T-helper 1 cell treated with Interleukin-12 subunit alpha and Interleukin-12 subunit beta and Interleukin-4 antibody, amounts not matched to agents 30 μg/mL and 1 μg/mL, for 36 hours (primary cell): ENCODE data around the gene ZNF709.
"Not testable (repeated sequence)": the region's sequence is repeated elsewhere in the genome, so short reads cannot be mapped to it uniquely, and the experiment has no call there.

ENCODE experiments used
- H3K27ac Mint-ChIP-seq: one replicate; pipeline ENCODE4 v1.8.0; 2021; ENCODE audit warnings: mild to moderate bottlenecking, mixed read lengths
- H3K27me3 Mint-ChIP-seq: one replicate; pipeline ENCODE4 v1.8.0; 2021; ENCODE audit warnings: low read depth, mixed read lengths
- H3K36me3 Mint-ChIP-seq: one replicate; pipeline ENCODE4 v1.8.0; 2021; ENCODE audit warnings: low read depth, mixed read lengths
- H3K4me1 Mint-ChIP-seq: one replicate; pipeline ENCODE4 v1.8.0; 2021; ENCODE audit warnings: low read depth, mixed read lengths
- H3K4me3 Mint-ChIP-seq: one replicate; pipeline ENCODE4 v1.8.0; 2021; ENCODE audit warnings: mild to moderate bottlenecking, moderate library complexity, mixed read lengths
- H3K9me3 Mint-ChIP-seq: one replicate; pipeline ENCODE4 v1.8.0; 2021; ENCODE audit warnings: mixed read lengths

ZNF709 gene

DNA sequence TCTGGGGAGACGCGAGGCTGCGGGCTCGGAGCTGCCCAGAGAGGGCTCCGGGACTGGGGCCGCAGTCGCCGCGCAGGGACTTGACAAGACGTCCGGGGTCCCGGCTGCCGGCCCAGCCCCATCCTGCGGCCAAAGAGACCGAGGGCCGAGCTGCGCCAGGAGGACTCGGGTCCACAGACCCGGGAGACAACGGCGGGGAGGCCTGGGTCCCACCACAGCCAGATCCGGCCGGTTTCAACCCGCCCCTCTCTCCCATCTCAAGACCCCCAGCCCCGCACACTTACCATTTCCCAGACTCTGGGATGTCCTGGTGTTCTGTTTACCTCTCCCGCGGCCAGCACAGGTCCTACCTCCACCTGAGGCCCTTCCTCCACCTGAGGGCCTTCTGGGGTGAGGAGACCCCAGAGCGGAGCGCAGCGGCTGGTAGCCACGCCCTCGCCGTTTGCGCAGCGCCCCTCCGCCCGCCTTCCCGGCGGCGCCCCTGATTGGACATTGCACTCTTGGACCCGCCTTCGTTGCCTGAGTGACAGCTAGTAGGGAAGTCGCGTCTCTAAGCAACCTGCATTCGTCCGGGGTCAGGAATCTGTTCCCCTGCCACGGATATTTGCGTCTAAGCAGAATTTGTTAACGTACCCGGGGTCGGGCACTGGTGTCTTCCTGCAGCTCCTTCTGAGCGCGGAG is at the start of gene ZNF709:
TSS of gene ZNF709 (minus strand) at position 446 of the 681 bp plus-strand sequence. CDS start at position 287, 159 bp downstream.
- H3K27ac Mint-ChIP-seq, result peak within 1 kb of the TSS; percentile 64
- no peaks in the 10 kb centered on the region for H3K27me3 Mint-ChIP-seq
- H3K4me1 Mint-ChIP-seq, result peaks cover 18% of the 10 kb centered on the region

GRCh38 chr19:12527034-12527836 is 42.6 kb upstream of the ZNF709 start:
- peaks cover 78% of the 10 kb centered on the region for H3K36me3 Mint-ChIP-seq
- H3K27me3 Mint-ChIP-seq, result no peaks in the 10 kb centered on the region
- no peaks in the 10 kb centered on the region for H3K4me1 Mint-ChIP-seq
- peaks cover 83% of the 10 kb centered on the region for H3K9me3 Mint-ChIP-seq
- no peak overlapping the region for H3K4me3 Mint-ChIP-seq
- no peak overlapping the region for H3K27ac Mint-ChIP-seq

More for the DNA sequence above, at the start of gene ZNF709:
- H3K9me3 Mint-ChIP-seq, result peaks cover 9% of the 10 kb centered on the region
- peak within 1 kb of the TSS; percentile 86 for H3K4me3 Mint-ChIP-seq
- peaks cover 4% of the 10 kb centered on the region for H3K36me3 Mint-ChIP-seq

DNA sequence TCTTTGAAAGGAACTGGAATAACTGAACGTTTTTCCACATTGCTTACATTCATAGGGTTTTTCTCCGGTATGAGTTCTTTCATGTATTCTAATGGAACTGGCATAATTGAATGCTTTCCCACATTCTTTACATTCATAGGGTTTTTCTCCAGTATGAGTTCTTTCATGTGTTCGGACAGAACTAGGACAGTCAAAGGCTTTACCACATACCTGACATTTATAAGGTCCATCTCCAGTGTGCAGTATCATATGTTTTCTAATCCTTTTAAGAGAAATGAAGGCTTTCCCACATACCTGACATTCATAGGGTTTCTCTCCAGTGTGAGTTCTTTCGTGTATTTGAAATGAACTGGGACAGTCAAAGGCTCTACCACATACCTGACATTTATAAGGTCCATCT is 41.9 kb upstream of the ZNF709 start:
- no peaks in the 10 kb centered on the region for H3K4me1 Mint-ChIP-seq
- H3K4me3 Mint-ChIP-seq, result no peak overlapping the region
- no peak overlapping the region for H3K27ac Mint-ChIP-seq
- no peaks in the 10 kb centered on the region for H3K27me3 Mint-ChIP-seq
- H3K36me3 Mint-ChIP-seq, result peaks cover 78% of the 10 kb centered on the region
- peaks cover 84% of the 10 kb centered on the region for H3K9me3 Mint-ChIP-seq

- no peaks in the 10 kb centered on the region for H3K4me1 Mint-ChIP-seq
- H3K27me3 Mint-ChIP-seq, result no peaks in the 10 kb centered on the region
- H3K4me3 Mint-ChIP-seq, result no peak overlapping the region
- H3K36me3 Mint-ChIP-seq, result peaks cover 48% of the 10 kb centered on the region
- H3K27ac Mint-ChIP-seq, result no peak overlapping the region
- H3K9me3 Mint-ChIP-seq, result peaks cover 72% of the 10 kb centered on the region
Observed at GRCh38 chr19:12521996-12522395, 37.4 kb upstream of the ZNF709 start.

DNA sequence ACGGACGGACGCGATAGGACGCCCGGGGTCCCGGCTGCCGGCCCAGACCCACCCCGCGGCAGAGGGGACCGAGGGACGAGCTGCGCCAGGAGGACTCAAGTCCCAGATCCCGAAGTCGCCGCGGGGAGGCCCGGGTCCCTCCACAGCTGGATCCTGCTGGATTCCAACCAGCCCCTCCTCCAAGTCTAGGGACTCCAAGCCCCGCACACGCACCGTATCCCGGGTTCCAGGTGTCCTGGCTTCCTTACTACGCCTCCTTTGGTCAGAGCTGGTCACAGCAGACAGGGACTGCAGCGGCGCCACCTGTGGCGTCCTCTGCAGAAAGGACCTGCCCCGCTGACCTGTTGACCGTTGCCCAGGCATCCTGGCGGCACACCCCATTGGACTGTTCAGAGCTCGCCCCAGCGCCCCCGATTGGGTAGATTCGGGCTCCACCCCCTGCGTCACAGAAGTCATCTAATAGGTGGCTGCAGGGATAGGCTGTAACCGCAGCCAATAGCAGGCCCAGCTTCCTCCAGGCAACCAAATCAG is 29.0 kb upstream of the ZNF709 start:
- Mint-ChIP-seq H3K36me3 (peaks cover 3% of the 10 kb centered on the region), H3K4me3 (no peak overlapping the region), H3K9me3 (peaks cover 57% of the 10 kb centered on the region), H3K4me1 (no peaks in the 10 kb centered on the region), H3K27ac (no peak overlapping the region), H3K27me3 (no peaks in the 10 kb centered on the region)

DNA sequence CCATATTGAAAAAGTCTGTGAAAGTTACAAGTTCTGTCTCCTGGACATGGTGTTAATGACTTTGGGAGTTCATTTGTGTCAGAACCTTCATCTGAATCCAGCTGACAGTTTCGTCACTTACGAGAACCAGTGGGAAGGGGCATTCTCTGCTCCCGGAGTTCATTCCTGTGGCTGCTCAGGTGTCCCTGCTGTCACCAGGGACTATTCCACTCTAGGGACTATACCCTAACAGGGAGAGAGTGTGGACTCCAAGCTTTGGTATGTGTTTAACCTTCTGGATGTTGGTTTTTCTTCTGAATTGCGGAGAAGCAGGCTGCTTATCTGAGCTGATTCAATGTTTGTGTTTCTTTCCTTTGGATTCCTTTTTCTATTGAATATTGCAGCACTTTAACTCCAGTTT is 12.4 kb upstream of the ZNF709 start:
- Mint-ChIP-seq H3K4me3 (no peak overlapping the region), H3K9me3 (peaks cover 25% of the 10 kb centered on the region), H3K36me3 (no peaks in the 10 kb centered on the region), H3K4me1 (peaks cover 6% of the 10 kb centered on the region), H3K27me3 (no peaks in the 10 kb centered on the region), H3K27ac (no peak overlapping the region)

- Mint-ChIP-seq H3K27ac (no peak overlapping the region), H3K9me3 (peaks cover 28% of the 10 kb centered on the region), H3K4me1 (peaks cover 6% of the 10 kb centered on the region), H3K4me3 (no peak overlapping the region), H3K36me3 (no peaks in the 10 kb centered on the region), H3K27me3 (no peaks in the 10 kb centered on the region)
Observed at GRCh38 chr19:12496480-12496879, 11.9 kb upstream of the ZNF709 start.

DNA sequence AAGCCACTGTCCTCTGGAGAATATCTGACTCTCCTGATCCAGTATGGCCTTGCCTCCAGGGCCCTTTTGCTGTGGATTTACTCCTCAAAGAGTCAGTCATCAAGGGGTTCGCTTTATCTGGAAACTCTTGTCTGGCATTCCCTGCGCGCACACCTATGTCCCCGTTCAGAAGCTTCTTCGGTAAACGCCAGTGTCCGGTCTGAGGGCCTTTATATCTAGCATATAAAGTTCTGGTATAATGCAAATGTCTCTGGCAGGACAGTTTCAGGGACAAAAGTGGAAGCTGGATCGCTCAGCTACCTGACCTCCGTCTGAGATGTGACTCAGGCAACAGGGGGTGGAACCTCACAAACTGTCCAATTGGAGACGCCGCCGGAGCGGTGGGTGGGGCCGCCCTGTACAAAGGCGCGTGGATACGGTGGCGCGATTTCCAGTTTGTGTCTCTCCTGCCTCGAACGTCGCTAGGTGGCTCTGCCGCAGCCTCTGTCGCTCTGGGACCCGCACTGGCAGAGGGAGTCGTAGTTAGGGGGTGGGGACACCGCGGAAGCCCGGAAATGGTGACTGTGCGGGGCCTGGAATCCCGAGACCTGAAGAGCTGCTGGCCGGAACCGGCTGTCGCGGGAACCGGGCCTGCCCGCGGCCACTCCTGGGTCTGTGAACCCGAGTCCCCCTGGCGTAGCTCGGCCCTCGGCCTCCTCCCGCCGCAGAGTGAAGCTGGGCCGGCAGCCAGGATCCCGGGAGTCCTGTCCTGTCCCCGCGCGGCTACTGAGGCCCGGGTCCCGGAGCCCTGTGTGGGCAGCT is 10.6 kb upstream of the ZNF709 start:
- Mint-ChIP-seq H3K4me3 (peak overlapping the region; percentile 76), H3K27me3 (no peaks in the 10 kb centered on the region), H3K9me3 (peaks cover 28% of the 10 kb centered on the region), H3K36me3 (no peaks in the 10 kb centered on the region), H3K4me1 (peaks cover 6% of the 10 kb centered on the region), H3K27ac (peak overlapping the region; percentile 71)

DNA sequence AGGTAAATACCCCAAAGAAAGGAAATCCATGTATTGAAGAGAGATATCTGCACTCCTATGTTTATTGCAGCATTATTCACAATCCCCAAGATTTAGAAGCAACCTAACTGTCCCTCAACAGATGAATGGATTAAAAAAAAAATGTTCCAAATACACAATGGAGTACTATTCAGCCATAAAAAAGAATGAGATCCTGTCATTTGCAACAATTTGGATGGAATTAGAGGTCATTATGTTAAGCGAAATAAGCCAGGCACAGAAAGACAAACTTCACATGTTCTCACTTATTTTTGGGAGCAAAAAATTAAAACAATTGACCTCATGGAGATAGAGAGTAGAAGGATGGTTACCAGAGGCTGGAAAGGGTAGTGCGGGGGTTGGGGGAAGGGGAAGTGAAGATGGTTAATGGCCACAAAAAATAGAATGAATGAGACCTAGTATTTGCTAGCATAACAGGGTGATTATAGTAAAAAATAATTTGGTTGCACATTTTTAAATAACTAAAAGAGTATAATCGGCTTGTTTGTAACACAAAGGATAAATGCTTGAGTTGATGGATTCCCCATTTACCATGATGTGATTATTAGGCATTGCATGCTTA is 9.7 kb upstream of the ZNF709 start:
- H3K9me3 Mint-ChIP-seq, result peaks cover 28% of the 10 kb centered on the region
- H3K4me1 Mint-ChIP-seq, result peaks cover 6% of the 10 kb centered on the region
- H3K36me3 Mint-ChIP-seq, result no peaks in the 10 kb centered on the region
- H3K27me3 Mint-ChIP-seq, result no peaks in the 10 kb centered on the region
- no peak overlapping the region for H3K4me3 Mint-ChIP-seq
- H3K27ac Mint-ChIP-seq, result no peak overlapping the region

GRCh38 chr19:12486265-12486783 is 1.7 kb upstream of the ZNF709 start:
- not testable (repeated sequence) for H3K27me3 Mint-ChIP-seq, H3K36me3 Mint-ChIP-seq, H3K27ac Mint-ChIP-seq, H3K4me3 Mint-ChIP-seq, H3K9me3 Mint-ChIP-seq
- peaks cover 18% of the 10 kb centered on the region for H3K4me1 Mint-ChIP-seq

DNA sequence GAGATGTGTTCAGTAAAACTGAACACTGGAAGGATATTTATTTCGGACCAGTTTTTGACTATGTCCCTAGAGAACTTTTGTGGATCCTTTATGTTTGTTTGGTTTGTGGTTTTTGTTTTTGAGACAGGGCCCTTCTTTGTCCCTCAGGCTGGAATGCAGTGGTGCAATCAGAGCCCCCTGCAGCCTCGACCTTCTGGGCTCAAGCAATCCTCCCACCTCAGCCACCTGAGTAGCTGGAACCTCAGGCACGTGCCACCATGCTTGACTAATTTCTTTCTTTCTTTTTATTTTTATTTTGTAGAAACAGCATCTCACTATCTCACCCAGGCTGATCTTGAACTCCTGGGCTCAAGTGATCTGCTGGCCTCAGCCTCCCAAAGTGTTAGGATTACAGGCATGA is 955 bp upstream of the ZNF709 start:
- peaks cover 4% of the 10 kb centered on the region for H3K36me3 Mint-ChIP-seq
- peak overlapping the region; percentile 86 for H3K4me3 Mint-ChIP-seq
- peaks cover 18% of the 10 kb centered on the region for H3K4me1 Mint-ChIP-seq
- no peak overlapping the region for H3K27ac Mint-ChIP-seq
- no peaks in the 10 kb centered on the region for H3K27me3 Mint-ChIP-seq
- peaks cover 9% of the 10 kb centered on the region for H3K9me3 Mint-ChIP-seq

DNA sequence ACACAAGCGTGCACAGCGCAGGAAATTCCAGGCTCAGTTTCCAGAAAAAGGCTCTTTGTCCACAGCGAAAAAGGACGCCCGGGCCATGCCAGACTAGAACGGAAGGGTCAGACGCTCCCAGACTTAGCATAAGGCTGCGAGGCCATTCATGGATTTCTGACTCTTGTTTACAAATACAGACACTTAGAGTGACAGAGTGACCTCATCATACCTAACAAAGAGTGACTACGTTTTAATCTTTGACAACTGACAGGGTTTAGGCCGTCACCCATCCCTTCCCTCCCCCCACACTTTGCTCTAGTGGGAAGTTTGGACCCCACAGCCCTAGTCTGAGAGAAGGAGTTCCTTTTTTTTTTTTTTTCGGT is 418 bp upstream of the ZNF709 start:
- Mint-ChIP-seq H3K27me3 (no peaks in the 10 kb centered on the region), H3K4me1 (peaks cover 18% of the 10 kb centered on the region), H3K9me3 (peaks cover 9% of the 10 kb centered on the region), H3K27ac (peak overlapping the region; percentile 64), H3K4me3 (peak overlapping the region; percentile 86), H3K36me3 (peaks cover 4% of the 10 kb centered on the region)

GRCh38 chr19:12484011-12484370 is 625 bp downstream of the ZNF709 start:
- H3K36me3 Mint-ChIP-seq, result peaks cover 4% of the 10 kb centered on the region
- H3K27ac Mint-ChIP-seq, result peak overlapping the region; percentile 55
- H3K27me3 Mint-ChIP-seq, result no peaks in the 10 kb centered on the region
- H3K9me3 Mint-ChIP-seq, result peaks cover 9% of the 10 kb centered on the region
- peaks cover 18% of the 10 kb centered on the region for H3K4me1 Mint-ChIP-seq
- H3K4me3 Mint-ChIP-seq, result peak overlapping the region; percentile 86

DNA sequence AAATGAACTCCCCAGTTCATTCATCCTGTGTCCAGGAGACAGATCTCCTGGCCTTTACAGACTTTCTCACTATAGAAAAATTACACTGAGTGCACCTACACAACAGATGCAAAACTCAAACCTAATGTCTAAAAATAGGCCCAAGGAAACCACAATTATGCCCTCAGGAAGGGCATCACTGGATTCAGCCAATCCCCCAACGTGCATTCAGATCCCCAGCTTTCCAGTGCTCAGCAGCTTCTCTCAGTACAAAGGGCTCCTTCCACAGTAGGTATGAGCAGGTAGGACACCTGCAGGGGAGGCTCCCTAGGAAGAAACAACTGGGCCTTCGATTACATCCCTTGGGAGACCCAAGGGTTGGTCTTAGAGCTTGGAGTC is 2.1 kb downstream of the ZNF709 start:
- H3K27me3 Mint-ChIP-seq, result no peaks in the 10 kb centered on the region
- H3K9me3 Mint-ChIP-seq, result peaks cover 15% of the 10 kb centered on the region
- H3K4me3 Mint-ChIP-seq, result peak overlapping the region; percentile 27
- H3K27ac Mint-ChIP-seq, result no peak overlapping the region
- peaks cover 7% of the 10 kb centered on the region for H3K36me3 Mint-ChIP-seq
- peaks cover 23% of the 10 kb centered on the region for H3K4me1 Mint-ChIP-seq
